Astrocyte of the cerebellum (primary cell): Measurements from ENCODE around the gene RSF1.

ENCODE experiments used
- DNase-seq: peaks from one replicate; pipeline ENCODE4 v3.0.0-alpha.2; 2011; ENCODE audit warnings: low read depth
- H3K4me3 ChIP-seq: 2 replicates; pipeline ENCODE4 v1.5.1; 2011; ENCODE audit warnings: mild to moderate bottlenecking, low read depth, low read length, moderate library complexity
- in situ Hi-C: cut with HindIII; loops from 2 replicates; pipeline ENCODE4 v1.10.0; 2017; ENCODE audit warnings: low sequenced_read_pairs
- TF ChIP-seq, protein P1 (sequence below): IDR thresholded peaks from 2 replicates; pipeline ENCODE4 v1.5.1; 2012; ENCODE audit warnings: low read length, low read depth, moderate library complexity, mild to moderate bottlenecking; ENCODE audit errors: missing control alignments

The RSF1 gene

DNA sequence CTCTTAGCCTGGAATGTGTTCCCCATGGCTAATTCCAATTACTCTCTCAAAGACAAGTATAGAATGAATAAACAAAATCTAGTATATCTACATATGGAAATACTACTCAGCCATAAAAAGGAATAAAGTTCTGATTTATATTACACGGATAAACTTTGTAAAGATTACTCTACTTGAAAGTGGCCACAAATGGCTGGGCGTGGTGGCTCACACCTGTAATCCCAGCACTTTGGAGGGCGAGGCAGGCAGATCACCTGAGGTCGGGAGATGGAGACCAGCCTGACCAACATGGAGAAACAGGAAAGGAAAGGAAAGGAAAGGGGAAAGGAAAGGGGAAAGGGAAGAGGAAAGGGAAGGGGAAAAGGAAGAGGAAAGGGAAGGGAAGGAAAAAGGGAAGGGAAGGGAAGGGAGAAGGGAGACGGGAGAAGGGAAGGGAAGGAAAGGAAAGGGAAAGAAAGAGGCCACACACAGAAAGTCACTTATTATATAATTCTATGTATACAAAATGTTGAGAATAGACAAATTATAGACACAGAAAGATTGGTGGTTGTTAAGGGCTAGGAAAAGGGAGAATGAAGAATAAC lies 92.2 kb downstream of the RSF1 start:
- DNase-seq, result no peak
- H3K4me3 ChIP-seq, result no peak overlapping the region
- TF ChIP-seq, protein P1, sequence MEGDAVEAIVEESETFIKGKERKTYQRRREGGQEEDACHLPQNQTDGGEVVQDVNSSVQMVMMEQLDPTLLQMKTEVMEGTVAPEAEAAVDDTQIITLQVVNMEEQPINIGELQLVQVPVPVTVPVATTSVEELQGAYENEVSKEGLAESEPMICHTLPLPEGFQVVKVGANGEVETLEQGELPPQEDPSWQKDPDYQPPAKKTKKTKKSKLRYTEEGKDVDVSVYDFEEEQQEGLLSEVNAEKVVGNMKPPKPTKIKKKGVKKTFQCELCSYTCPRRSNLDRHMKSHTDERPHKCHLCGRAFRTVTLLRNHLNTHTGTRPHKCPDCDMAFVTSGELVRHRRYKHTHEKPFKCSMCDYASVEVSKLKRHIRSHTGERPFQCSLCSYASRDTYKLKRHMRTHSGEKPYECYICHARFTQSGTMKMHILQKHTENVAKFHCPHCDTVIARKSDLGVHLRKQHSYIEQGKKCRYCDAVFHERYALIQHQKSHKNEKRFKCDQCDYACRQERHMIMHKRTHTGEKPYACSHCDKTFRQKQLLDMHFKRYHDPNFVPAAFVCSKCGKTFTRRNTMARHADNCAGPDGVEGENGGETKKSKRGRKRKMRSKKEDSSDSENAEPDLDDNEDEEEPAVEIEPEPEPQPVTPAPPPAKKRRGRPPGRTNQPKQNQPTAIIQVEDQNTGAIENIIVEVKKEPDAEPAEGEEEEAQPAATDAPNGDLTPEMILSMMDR, result no peak
- in situ Hi-C loops, result no loop called here

DNA sequence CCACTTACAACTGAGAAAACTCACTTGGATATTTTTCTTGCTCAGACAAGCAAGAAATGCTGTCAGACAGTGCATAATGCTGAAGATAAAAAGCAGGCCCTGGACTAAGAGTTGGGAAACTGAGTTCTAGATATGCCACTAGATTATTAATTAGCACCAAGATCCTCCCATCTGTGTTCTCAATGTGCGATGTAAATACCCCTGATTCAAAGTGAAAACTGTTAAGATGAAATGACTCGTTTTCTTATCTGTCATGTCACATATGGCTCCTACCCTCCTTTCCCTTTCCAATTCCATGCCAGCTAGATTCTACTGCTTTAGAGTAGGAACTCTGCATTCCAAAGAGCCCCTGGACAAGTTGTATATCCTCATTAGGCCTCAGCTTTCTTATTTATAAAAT lies 94.0 kb downstream of the RSF1 start:
- no peak overlapping the region for H3K4me3 ChIP-seq
- TF ChIP-seq, protein P1, result no peak
- DNase-seq, result no peak
- in situ Hi-C loops, result no loop called here

DNA sequence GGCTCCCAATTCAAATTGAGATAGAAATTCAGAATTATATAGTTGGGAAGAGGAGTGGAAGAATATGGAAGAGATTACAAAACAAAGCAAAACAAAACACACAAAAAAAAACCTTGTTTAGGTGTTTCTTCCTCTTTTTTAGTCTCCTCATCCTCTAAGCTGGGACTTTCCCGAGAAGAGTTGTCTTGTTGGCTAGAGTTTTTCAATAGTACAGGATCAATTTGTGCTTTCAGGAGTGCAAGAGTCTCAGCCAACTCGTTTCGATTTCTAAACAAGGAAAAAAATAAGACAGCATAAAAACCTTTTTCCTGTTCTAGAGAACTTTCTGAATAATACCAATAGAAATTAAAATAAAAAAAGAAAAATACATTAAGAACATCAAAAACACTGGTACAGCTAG lies 95.1 kb downstream of the RSF1 start:
- TF ChIP-seq, protein P1, result no peak
- DNase-seq, result no peak

DNA sequence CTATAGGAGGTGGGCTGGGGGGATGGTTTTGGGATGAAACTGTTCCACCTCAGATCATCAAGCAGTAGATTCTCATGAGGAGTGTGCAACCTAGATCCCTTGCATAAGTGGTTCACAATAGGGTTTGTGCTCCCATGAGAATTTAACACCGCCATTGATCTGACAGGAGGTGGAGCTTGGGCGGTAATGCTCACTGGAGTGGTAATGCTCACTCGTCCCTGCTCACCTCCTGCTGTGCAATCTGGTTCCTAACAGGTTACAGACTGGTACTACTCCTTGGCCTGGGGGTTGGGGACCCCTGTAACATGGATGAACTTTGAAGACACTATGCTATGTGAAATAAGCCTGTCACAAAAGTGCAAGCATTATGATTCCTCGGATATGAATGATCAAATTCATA lies 95.9 kb downstream of the RSF1 start:
- H3K4me3 ChIP-seq, result no peak overlapping the region
- in situ Hi-C loops, result no loop called here
- DNase-seq, result no peak
- TF ChIP-seq, protein P1, result no peak

More for the DNA sequence above, 95.1 kb downstream of the RSF1 start:
- H3K4me3 ChIP-seq, result no peak overlapping the region
- in situ Hi-C loops, result no loop called here

DNA sequence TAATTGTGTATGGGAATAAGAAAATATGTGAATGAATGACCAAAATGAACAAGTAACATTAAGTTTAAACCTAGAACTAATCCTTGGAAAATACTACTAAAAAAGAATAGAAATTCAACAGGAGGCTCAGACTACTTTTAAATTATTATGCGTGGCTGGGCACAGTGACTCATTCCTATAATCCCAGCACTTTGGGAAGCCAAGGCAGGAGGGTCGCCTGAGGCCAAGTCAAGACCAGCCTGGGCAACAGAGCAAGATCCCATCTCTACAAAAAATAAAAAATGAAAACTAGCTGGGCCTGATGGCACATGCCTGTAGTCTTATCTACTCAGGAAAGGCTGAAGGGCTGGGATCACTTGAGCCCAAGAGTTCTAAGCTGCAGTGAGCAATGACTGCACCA lies 97.5 kb downstream of the RSF1 start:
- H3K4me3 ChIP-seq, result no peak overlapping the region
- in situ Hi-C loops, result no loop called here
- no peak for DNase-seq
- TF ChIP-seq, protein P1, result no peak

DNA sequence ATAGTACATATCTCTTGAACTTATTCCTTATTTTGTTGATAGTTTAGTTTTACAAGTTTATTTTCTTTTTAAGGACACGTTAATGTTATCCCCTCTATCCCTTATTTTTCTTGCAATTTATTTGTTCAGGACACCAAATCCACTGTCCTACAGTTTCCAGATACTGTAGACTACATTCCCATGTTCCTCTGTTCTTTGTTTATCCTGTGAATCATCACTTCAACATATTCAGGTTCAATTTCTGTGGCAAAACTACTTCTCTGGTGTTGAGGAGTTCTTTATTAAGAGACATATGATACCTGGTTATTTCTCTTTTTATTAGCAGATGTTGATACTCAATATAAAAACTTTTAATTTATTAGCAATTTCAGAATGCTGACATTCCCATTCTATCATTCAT lies 110.2 kb downstream of the RSF1 start:
- no peak overlapping the region for H3K4me3 ChIP-seq
- in situ Hi-C loops, result no loop called here
- TF ChIP-seq, protein P1, result no peak

More for the DNA sequence above, 110.2 kb downstream of the RSF1 start:
- DNase-seq, result peak; percentile 6
